Activated CD4-positive, alpha-beta T cell treated with anti-CD3 and anti-CD28 coated beads for 36 hours (primary cell): ENCODE data around the gene NPIPB6. TPM values are rescaled to one million over a fixed set of nuclear protein-coding genes. Genes with fewer than 3 reads are reported as not detected.

Experiments used
- ATAC-seq: fragments of 200-7000 bp; cut with Tn5 transposase; one replicate; pipeline ENCODE4 v1.10.0; 2021; ENCODE audit warnings: mild to moderate bottlenecking, moderate library complexity
- CTCF ChIA-PET: fragments of 350-600 bp; sonication (Branson Sonifier 250); formaldehyde crosslinking; loops from one replicate; lab custom pipeline; 2021; ENCODE audit warnings: antibody characterized with exemption; lab: Charles Lee
- POLR2A ChIA-PET: fragments of 350-600 bp; sonication (Branson Sonifier 250); formaldehyde crosslinking; loops from one replicate; lab custom pipeline; 2021; ENCODE audit warnings: antibody characterized with exemption, inconsistent platforms; lab: Charles Lee
- DNase-seq: peaks from one replicate; pipeline ENCODE4 v3.0.0-alpha.2; 2020
- H3K27ac Mint-ChIP-seq: one replicate; pipeline ENCODE4 v1.8.0; 2021; ENCODE audit warnings: mixed read lengths
- H3K27me3 Mint-ChIP-seq: one replicate; pipeline ENCODE4 v1.8.0; 2021; ENCODE audit warnings: mixed read lengths
- H3K36me3 Mint-ChIP-seq: one replicate; pipeline ENCODE4 v1.8.0; 2021; ENCODE audit warnings: low read depth, mixed read lengths
- H3K4me1 Mint-ChIP-seq: one replicate; pipeline ENCODE4 v1.8.0; 2021; ENCODE audit warnings: mixed read lengths
- H3K4me3 Mint-ChIP-seq: one replicate; pipeline ENCODE4 v1.8.0; 2021; ENCODE audit warnings: mild to moderate bottlenecking, moderate library complexity, mixed read lengths
- H3K9me3 Mint-ChIP-seq: one replicate; pipeline ENCODE4 v1.8.0; 2021; ENCODE audit warnings: low read depth, mixed read lengths
- intact Hi-C, 2 experiments: fragments of 100-400 bp; cut with DNase I in 1 of 2; cut with micrococcal nuclease in 1 of 2; formaldehyde crosslinking; loops; one replicate each; pipeline versions ENCODE4 v1.14.2 to v1.15.1; 2022 to 2024; cut with DNase I, micrococcal nuclease
- total RNA-seq, 2 experiments: library from RNA; stranded (reverse); gene quantifications; one replicate each; pipeline ENCODE4 v1.2.3, GENCODE V29; 2021

Gene NPIPB6
- total RNA-seq, 2 experiments from 2014 or later = 1.7 to 1.8 TPM

- ChIA-PET POLR2A (no interaction called here), CTCF (no interaction called here)
- ATAC-seq (no peak), DNase-seq (no peak)
- intact Hi-C loops = no loop called here
- Mint-ChIP-seq H3K4me3 (no peak overlapping the region), H3K9me3 (no peaks in the 10 kb centered on the region), H3K27ac (no peak overlapping the region), H3K36me3 (peaks cover 5% of the 10 kb centered on the region), H3K4me1 (peaks cover 11% of the 10 kb centered on the region), H3K27me3 (no peaks in the 10 kb centered on the region)
These were observed 43.2 kb downstream of the NPIPB6 start for GRCh38 chr16:28320023-28320561.

- Mint-ChIP-seq H3K27ac (no peak overlapping the region), H3K36me3 (peaks cover 5% of the 10 kb centered on the region), H3K4me1 (peaks cover 12% of the 10 kb centered on the region), H3K27me3 (no peaks in the 10 kb centered on the region), H3K9me3 (no peaks in the 10 kb centered on the region), H3K4me3 (no peak overlapping the region)
- DNase-seq (no peak), ATAC-seq (no peak)
- CTCF ChIA-PET = interaction anchor here (1.4 to 6.0 kb wide), 2 partner anchors 7 to 43 kb away, joined by 9 to 76 read pairs; no protein-coding TSS in a partner anchor
- intact Hi-C loops = no loop called here
- POLR2A ChIA-PET = no interaction called here
These were observed 43.8 kb downstream of the NPIPB6 start for GRCh38 chr16:28319476-28320022.

- POLR2A ChIA-PET = no interaction called here
- Mint-ChIP-seq H3K27me3 (no peaks in the 10 kb centered on the region), H3K9me3 (no peaks in the 10 kb centered on the region), H3K4me1 (peaks cover 18% of the 10 kb centered on the region), H3K36me3 (peaks cover 5% of the 10 kb centered on the region), H3K4me3 (no peak overlapping the region), H3K27ac (no peak overlapping the region)
- CTCF ChIA-PET = interaction anchor here (1.2 to 6.0 kb wide), 5 partner anchors 9 to 185 kb away, joined by 3 to 76 read pairs (median 9); no protein-coding TSS in a partner anchor
- intact Hi-C loops = no loop called here
- ATAC-seq (peak; percentile 32), DNase-seq (no peak)
These were observed 45.1 kb downstream of the NPIPB6 start for GRCh38 chr16:28318042-28318744.

GRCh38 chr16:28317040-28317880, 46.0 kb downstream of the NPIPB6 start:
- CTCF ChIA-PET = interaction anchor here (0.7 to 6.0 kb wide), 11 partner anchors 8 to 184 kb away, joined by 3 to 76 read pairs (median 4); partner anchors contain the start of gene SBK1
- POLR2A ChIA-PET = interaction anchor here (0.7 kb wide), 1 partner anchor 174 kb away, joined by 3 read pairs; no protein-coding TSS in a partner anchor
- no peaks in the 10 kb centered on the region for H3K27me3 Mint-ChIP-seq
- DNase-seq = peak; percentile 88
- intact Hi-C loops = loop anchor here (1.0 kb wide), 2 partner anchors 25 to 40 kb away; partner anchors contain the start of gene SBK1 (in 1 of the 2)
- no peak overlapping the region for H3K4me3 Mint-ChIP-seq
- H3K27ac Mint-ChIP-seq = no peak overlapping the region
- peaks cover 5% of the 10 kb centered on the region for H3K36me3 Mint-ChIP-seq
- no peaks in the 10 kb centered on the region for H3K9me3 Mint-ChIP-seq
- ATAC-seq = peak; percentile 83
- H3K4me1 Mint-ChIP-seq = peaks cover 21% of the 10 kb centered on the region

- ATAC-seq (no peak), DNase-seq (no peak)
- H3K4me1 Mint-ChIP-seq = peaks cover 32% of the 10 kb centered on the region
- no peaks in the 10 kb centered on the region for H3K9me3 Mint-ChIP-seq
- H3K27me3 Mint-ChIP-seq = no peaks in the 10 kb centered on the region
- intact Hi-C loops = no loop called here
- H3K4me3 Mint-ChIP-seq = no peak overlapping the region
- peaks cover 5% of the 10 kb centered on the region for H3K36me3 Mint-ChIP-seq
- H3K27ac Mint-ChIP-seq = no peak overlapping the region
- POLR2A ChIA-PET = interaction anchor here (0.7 kb wide), 1 partner anchor 173 kb away, joined by 3 read pairs; no protein-coding TSS in a partner anchor
- CTCF ChIA-PET = interaction anchor here (0.9 to 6.0 kb wide), 7 partner anchors 17 to 106 kb away, joined by 3 to 76 read pairs (median 5); partner anchors contain the start of gene SBK1
These were observed 47.3 kb downstream of the NPIPB6 start for GRCh38 chr16:28316054-28316453.

- ChIA-PET POLR2A (no interaction called here), CTCF (interaction anchor here (1.2 to 6.0 kb wide), 4 partner anchors 8 to 37 kb away, joined by 4 to 76 read pairs (median 7); no protein-coding TSS in a partner anchor)
- H3K36me3 Mint-ChIP-seq = peaks cover 3% of the 10 kb centered on the region
- no peak for DNase-seq
- intact Hi-C loops = loop anchor here in 1 of 2 experiments (5.0 kb wide), 3 partner anchors 101 to 239 kb away; partner anchors contain the start of genes APOBR, CLN3, SGF29 and XPO6
- H3K27ac Mint-ChIP-seq = no peak overlapping the region
- no peaks in the 10 kb centered on the region for H3K9me3 Mint-ChIP-seq
- no peak for ATAC-seq
- H3K27me3 Mint-ChIP-seq = no peaks in the 10 kb centered on the region
- no peak overlapping the region for H3K4me3 Mint-ChIP-seq
- peaks cover 57% of the 10 kb centered on the region for H3K4me1 Mint-ChIP-seq
These were observed 49.7 kb downstream of the NPIPB6 start for GRCh38 chr16:28313587-28313986.

- ATAC-seq (no peak), DNase-seq (no peak)
- Mint-ChIP-seq H3K36me3 (peaks cover 3% of the 10 kb centered on the region), H3K4me3 (no peak overlapping the region), H3K27me3 (no peaks in the 10 kb centered on the region), H3K9me3 (no peaks in the 10 kb centered on the region), H3K4me1 (peaks cover 54% of the 10 kb centered on the region), H3K27ac (peak overlapping the region; percentile 59)
- ChIA-PET POLR2A (no interaction called here), CTCF (interaction anchor here (1.6 kb wide), 1 partner anchor 9 kb away, joined by 7 read pairs; no protein-coding TSS in a partner anchor)
- intact Hi-C loops = loop anchor here in 1 of 2 experiments (5.0 kb wide), 3 partner anchors 100 to 240 kb away; partner anchors contain the start of genes APOBR, CLN3, SGF29 and XPO6
These were observed 51.0 kb downstream of the NPIPB6 start for GRCh38 chr16:28312327-28312726.

- DNase-seq (peak; percentile 46), ATAC-seq (no peak)
- H3K4me1 Mint-ChIP-seq = peaks cover 51% of the 10 kb centered on the region
- POLR2A ChIA-PET = no interaction called here
- H3K36me3 Mint-ChIP-seq = peaks cover 3% of the 10 kb centered on the region
- H3K4me3 Mint-ChIP-seq = no peak overlapping the region
- peak overlapping the region; percentile 59 for H3K27ac Mint-ChIP-seq
- intact Hi-C loops = loop anchor here in 1 of 2 experiments (5.0 kb wide), 3 partner anchors 100 to 240 kb away; partner anchors contain the start of genes APOBR, CLN3, SGF29 and XPO6
- no peaks in the 10 kb centered on the region for H3K9me3 Mint-ChIP-seq
- H3K27me3 Mint-ChIP-seq = no peaks in the 10 kb centered on the region
- CTCF ChIA-PET = interaction anchor here (0.7 kb wide), 1 partner anchor 88 kb away, joined by 3 read pairs; no protein-coding TSS in a partner anchor
These were observed 51.4 kb downstream of the NPIPB6 start for GRCh38 chr16:28311913-28312312.

GRCh38 chr16:28311413-28311812, 51.9 kb downstream of the NPIPB6 start:
- DNase-seq (no peak), ATAC-seq (no peak)
- H3K4me3 Mint-ChIP-seq = no peak overlapping the region
- H3K27ac Mint-ChIP-seq = peak overlapping the region; percentile 91
- H3K27me3 Mint-ChIP-seq = no peaks in the 10 kb centered on the region
- POLR2A ChIA-PET = no interaction called here
- H3K4me1 Mint-ChIP-seq = peaks cover 47% of the 10 kb centered on the region
- H3K36me3 Mint-ChIP-seq = peaks cover 3% of the 10 kb centered on the region
- CTCF ChIA-PET = interaction anchor here (0.7 kb wide), 2 partner anchors 19 to 88 kb away, joined by 3 read pairs; partner anchors contain the start of gene SBK1
- intact Hi-C loops = loop anchor here in 1 of 2 experiments (5.0 kb wide), 3 partner anchors 99 to 241 kb away; partner anchors contain the start of genes APOBR, CLN3, SGF29 and XPO6
- H3K9me3 Mint-ChIP-seq = no peaks in the 10 kb centered on the region

GRCh38 chr16:28310796-28311195, 52.5 kb downstream of the NPIPB6 start:
- peaks cover 49% of the 10 kb centered on the region for H3K4me1 Mint-ChIP-seq
- ChIA-PET POLR2A (no interaction called here), CTCF (interaction anchor here (0.7 to 1.6 kb wide), 2 partner anchors 18 to 33 kb away, joined by 3 to 6 read pairs; partner anchors contain the start of gene SBK1)
- peak overlapping the region; percentile 91 for H3K27ac Mint-ChIP-seq
- DNase-seq (no peak), ATAC-seq (no peak)
- intact Hi-C loops = loop anchor here in 1 of 2 experiments (1.0 to 5.0 kb wide), 4 partner anchors 33 to 242 kb away; partner anchors contain the start of genes APOBR, CLN3, SGF29 and XPO6
- H3K27me3 Mint-ChIP-seq = no peaks in the 10 kb centered on the region
- peaks cover 3% of the 10 kb centered on the region for H3K36me3 Mint-ChIP-seq
- H3K4me3 Mint-ChIP-seq = peak overlapping the region; percentile 6
- H3K9me3 Mint-ChIP-seq = no peaks in the 10 kb centered on the region
